ENCODE results near the gene BNC2.

The BNC2 gene

DNA sequence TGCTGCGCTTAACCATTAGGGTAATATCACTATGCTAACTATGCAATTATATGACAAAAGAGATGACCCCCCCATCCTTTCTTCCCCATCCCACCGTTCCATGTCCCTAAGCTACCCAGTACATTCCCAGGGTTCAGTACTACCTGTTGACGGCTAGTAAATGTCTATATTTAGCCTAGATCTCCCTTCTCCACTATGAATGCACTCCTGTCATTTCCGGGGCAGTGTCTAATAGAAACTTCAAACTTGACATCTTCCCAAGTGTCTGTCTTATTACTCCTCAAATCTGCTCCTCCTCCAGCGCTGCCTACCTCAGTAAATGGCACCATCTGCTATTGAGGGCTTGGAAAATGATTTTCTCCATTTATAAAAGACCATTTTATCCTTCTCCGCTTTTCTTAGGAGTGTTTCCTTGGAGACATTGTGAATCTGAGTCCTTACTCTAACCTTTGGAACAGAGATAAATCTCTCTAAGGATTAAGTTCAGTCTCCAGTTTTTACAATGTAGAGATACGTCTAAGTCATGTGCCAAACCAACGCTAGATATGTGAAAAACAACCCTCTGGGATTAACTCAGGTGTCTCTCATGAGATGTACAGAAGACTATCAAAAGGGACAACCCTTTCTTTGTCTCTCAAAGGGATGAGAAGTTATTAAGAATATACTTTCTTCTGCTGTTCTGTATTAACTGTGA lies 114.9 kb downstream of the BNC2 start:
- Histone ChIP-seq H3K36me3 (ENCODE audit: low read depth) (no peaks in the 10 kb centered on the region), H3K9me3 (ENCODE audit: severe bottlenecking) (no peaks in the 10 kb centered on the region), H3K4me3 (ENCODE audit: severe bottlenecking) (no peak overlapping the region), H3K27me3 (ENCODE audit: insufficient read depth, poor library complexity, severe bottlenecking) (no peaks in the 10 kb centered on the region), H3K27ac (ENCODE audit: poor library complexity, severe bottlenecking) (no peak overlapping the region), H3K4me1 (ENCODE audit: insufficient read depth, poor library complexity, severe bottlenecking) (no peaks in the 10 kb centered on the region)
- ATAC-seq (ENCODE audit: low read depth) (no peak), DNase-seq (ENCODE audit: low spot score) (no peak)
- TF ChIP-seq, protein P1, sequence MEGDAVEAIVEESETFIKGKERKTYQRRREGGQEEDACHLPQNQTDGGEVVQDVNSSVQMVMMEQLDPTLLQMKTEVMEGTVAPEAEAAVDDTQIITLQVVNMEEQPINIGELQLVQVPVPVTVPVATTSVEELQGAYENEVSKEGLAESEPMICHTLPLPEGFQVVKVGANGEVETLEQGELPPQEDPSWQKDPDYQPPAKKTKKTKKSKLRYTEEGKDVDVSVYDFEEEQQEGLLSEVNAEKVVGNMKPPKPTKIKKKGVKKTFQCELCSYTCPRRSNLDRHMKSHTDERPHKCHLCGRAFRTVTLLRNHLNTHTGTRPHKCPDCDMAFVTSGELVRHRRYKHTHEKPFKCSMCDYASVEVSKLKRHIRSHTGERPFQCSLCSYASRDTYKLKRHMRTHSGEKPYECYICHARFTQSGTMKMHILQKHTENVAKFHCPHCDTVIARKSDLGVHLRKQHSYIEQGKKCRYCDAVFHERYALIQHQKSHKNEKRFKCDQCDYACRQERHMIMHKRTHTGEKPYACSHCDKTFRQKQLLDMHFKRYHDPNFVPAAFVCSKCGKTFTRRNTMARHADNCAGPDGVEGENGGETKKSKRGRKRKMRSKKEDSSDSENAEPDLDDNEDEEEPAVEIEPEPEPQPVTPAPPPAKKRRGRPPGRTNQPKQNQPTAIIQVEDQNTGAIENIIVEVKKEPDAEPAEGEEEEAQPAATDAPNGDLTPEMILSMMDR (IDR thresholded peaks at IDR 0.05; ENCODE audit: poor library complexity, severe bottlenecking), result no peak

DNA sequence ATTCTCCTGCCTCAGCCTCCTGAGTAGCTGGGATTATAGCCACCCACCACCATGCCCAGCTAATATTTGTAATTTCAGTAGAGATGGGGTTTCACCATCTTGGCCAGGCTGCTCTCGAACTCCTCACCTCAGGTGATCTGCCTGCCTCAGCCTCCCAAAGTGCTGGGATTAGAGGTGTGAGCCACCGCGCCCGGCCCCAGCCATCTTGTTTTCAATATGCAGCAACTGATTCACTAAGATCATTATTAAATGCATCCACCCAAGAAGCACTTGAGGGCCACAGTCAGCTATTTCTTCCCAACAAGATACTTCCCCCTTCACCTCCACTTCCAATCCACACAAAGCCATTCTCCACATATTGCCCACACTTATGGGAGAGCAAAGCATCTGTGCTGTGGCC lies 115.8 kb downstream of the BNC2 start:
- DNase-seq (ENCODE audit: low spot score) (no peak), ATAC-seq (ENCODE audit: low read depth) (no peak)
- Histone ChIP-seq H3K27ac (ENCODE audit: poor library complexity, severe bottlenecking) (no peak overlapping the region), H3K4me1 (ENCODE audit: insufficient read depth, poor library complexity, severe bottlenecking) (no peaks in the 10 kb centered on the region), H3K36me3 (ENCODE audit: low read depth) (no peaks in the 10 kb centered on the region), H3K27me3 (ENCODE audit: insufficient read depth, poor library complexity, severe bottlenecking) (no peaks in the 10 kb centered on the region), H3K4me3 (ENCODE audit: severe bottlenecking) (no peak overlapping the region), H3K9me3 (ENCODE audit: severe bottlenecking) (no peaks in the 10 kb centered on the region)
- TF ChIP-seq, protein P1 (IDR thresholded peaks at IDR 0.05; ENCODE audit: poor library complexity, severe bottlenecking), result no peak

DNA sequence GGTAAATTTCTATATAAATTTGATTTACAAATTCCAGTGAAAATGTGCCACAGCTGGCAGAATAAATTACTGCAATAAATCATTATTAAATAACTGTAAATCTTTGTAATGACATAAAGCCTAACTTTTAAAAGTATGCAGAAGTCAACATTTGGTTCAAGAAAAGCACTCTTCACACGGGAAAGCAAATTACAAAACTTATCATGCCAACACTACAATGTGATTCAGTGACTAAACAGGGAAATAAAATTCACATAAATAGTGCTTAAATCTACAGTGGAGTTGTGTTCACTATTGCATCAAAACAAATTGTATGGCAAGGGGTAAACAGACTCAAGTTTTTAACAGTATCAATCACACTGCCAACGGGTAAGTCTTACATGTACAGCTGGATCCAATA lies 117.2 kb downstream of the BNC2 start:
- ATAC-seq (ENCODE audit: low read depth), result no peak
- H3K27ac ChIP-seq (ENCODE audit: poor library complexity, severe bottlenecking), result no peak overlapping the region
- no peaks in the 10 kb centered on the region for H3K27me3 ChIP-seq (ENCODE audit: insufficient read depth, poor library complexity, severe bottlenecking)
- no peaks in the 10 kb centered on the region for H3K9me3 ChIP-seq (ENCODE audit: severe bottlenecking)
- H3K4me3 ChIP-seq (ENCODE audit: severe bottlenecking), result no peak overlapping the region
- no peak for DNase-seq (ENCODE audit: low spot score)
- no peaks in the 10 kb centered on the region for H3K4me1 ChIP-seq (ENCODE audit: insufficient read depth, poor library complexity, severe bottlenecking)
- TF ChIP-seq, protein P1 (IDR thresholded peaks at IDR 0.05; ENCODE audit: poor library complexity, severe bottlenecking), result no peak
- H3K36me3 ChIP-seq (ENCODE audit: low read depth), result no peaks in the 10 kb centered on the region

DNA sequence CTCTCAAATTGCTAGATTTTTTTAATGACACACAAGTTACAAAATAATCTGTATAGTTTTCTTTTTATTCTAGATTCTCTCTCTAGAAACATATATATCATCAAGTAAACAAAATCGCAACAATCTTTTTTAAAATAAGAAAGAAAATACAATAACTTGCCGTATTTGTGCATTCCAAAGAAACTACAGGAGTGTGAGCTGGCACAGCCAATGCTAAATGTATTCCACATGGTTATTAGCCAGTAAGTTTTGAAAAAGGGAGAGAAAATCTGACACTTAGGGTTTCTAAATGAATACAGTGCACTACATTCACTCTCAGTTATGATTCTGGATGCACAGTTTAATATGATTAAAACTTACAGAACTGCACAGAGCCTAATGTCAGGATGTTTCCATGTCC lies 117.9 kb downstream of the BNC2 start:
- no peaks in the 10 kb centered on the region for H3K9me3 ChIP-seq (ENCODE audit: severe bottlenecking)
- TF ChIP-seq, protein P1 (IDR thresholded peaks at IDR 0.05; ENCODE audit: poor library complexity, severe bottlenecking), result no peak
- no peak for ATAC-seq (ENCODE audit: low read depth)

DNA sequence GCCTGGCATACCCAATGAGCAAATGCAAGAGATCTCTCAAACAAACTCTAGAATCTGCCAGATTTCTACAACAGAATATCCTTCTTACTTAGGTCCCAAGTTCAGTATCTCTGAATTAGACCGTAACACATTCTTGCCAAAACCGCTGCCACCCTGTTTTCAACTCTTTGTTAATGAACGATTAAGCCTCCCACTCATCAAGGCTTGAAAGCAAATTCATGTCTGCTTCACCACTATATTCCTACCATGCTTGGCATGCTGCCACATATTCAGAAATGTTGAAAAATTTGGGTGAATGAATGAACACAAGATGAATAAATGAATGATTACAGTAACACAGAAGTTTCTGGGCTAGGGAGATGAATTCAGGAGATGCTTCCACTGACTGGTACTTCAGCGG lies 119.9 kb downstream of the BNC2 start:
- TF ChIP-seq, protein P1 (IDR thresholded peaks at IDR 0.05; ENCODE audit: poor library complexity, severe bottlenecking), result no peak
- H3K27me3 ChIP-seq (ENCODE audit: insufficient read depth, poor library complexity, severe bottlenecking), result no peaks in the 10 kb centered on the region
- no peak overlapping the region for H3K27ac ChIP-seq (ENCODE audit: poor library complexity, severe bottlenecking)
- no peaks in the 10 kb centered on the region for H3K9me3 ChIP-seq (ENCODE audit: severe bottlenecking)
- H3K4me3 ChIP-seq (ENCODE audit: severe bottlenecking), result no peak overlapping the region
- no peaks in the 10 kb centered on the region for H3K36me3 ChIP-seq (ENCODE audit: low read depth)
- no peak for DNase-seq (ENCODE audit: low spot score)
- ATAC-seq (ENCODE audit: low read depth), result no peak
- no peaks in the 10 kb centered on the region for H3K4me1 ChIP-seq (ENCODE audit: insufficient read depth, poor library complexity, severe bottlenecking)

More for the DNA sequence above, 117.9 kb downstream of the BNC2 start:
- Histone ChIP-seq H3K27me3 (ENCODE audit: insufficient read depth, poor library complexity, severe bottlenecking) (no peaks in the 10 kb centered on the region), H3K36me3 (ENCODE audit: low read depth) (no peaks in the 10 kb centered on the region), H3K4me1 (ENCODE audit: insufficient read depth, poor library complexity, severe bottlenecking) (no peaks in the 10 kb centered on the region), H3K27ac (ENCODE audit: poor library complexity, severe bottlenecking) (no peak overlapping the region), H3K4me3 (ENCODE audit: severe bottlenecking) (no peak overlapping the region)
- no peak for DNase-seq (ENCODE audit: low spot score)

Data from RWPE2 (cell line).